CD4-positive, alpha-beta T cell treated with Interferon gamma for 1 hour (primary cell): ENCODE measurements around the gene CYTH4.

Source experiments
- DNase-seq: peaks from one replicate; pipeline ENCODE4 v3.0.0-alpha.2; 2020

The CYTH4 gene

GRCh38 chr22:37273126-37273845 lies 9.0 kb upstream of the CYTH4 start:
- DNase-seq = no peak

DNA sequence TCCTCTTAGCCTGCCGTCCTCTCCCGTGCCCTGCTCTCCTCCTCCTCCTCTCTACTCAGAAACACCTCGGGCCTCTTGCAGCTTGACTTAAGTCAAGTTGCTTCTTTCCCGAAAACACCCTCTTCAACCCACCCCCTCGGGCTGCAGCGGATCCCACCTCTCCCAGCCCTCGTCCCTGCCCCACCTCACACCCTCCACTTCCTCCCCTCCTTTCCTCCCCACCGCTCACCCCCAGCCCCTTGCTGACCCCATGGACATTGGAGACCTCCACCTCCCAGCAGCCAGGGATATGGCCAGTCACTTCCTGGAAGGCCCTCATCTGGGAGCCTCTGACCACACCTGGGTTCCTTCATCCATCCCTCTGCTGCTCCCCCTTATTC lies 8.5 kb upstream of the CYTH4 start:
- DNase-seq = no peak

- peak; percentile 60 for DNase-seq
Observed at GRCh38 chr22:37274380-37274862, 7.9 kb upstream of the CYTH4 start.

- DNase-seq = no peak
Observed at GRCh38 chr22:37275134-37275533, 7.2 kb upstream of the CYTH4 start.

- no peak for DNase-seq
Observed at GRCh38 chr22:37275622-37276021, 6.7 kb upstream of the CYTH4 start.

DNA sequence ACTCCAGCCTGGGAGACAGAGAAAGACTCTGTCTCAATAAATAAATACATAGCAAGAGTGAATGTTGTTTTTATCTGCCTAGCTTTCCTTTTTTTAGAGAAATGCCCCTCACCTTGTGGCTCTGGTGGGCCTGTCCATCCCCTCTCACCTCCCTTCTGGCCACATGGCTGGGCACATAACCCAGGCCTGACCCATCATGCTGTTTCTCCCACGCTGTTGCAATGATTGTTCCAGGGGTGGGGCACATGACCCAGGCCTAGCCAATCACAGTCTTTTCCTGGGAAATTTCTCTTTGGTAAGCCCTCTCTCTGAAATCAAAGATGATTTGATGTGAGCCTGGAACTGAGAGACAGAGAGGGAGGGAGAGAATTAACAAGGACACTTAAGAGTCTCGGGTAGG lies 5.5 kb upstream of the CYTH4 start:
- no peak for DNase-seq

GRCh38 chr22:37277384-37277783 lies 4.9 kb upstream of the CYTH4 start:
- DNase-seq = no peak

DNA sequence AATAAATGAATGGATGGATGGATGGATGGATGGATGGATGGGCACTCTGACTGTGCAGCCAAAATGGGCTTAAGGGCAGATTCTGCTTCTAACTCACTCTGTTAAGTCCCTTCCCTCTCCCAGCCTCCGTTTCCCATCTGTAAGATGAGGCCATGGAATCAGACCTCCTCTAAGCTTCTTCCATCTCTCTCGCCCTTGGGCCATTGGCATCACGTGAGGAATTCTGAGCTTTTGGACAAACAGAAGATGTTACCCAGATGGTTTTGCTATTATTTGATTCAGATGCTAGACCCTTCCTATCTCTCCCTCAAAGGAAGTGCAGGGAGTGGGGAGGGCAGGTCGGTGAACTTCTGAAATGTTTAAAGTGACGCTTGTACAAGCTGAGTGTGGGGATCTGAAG lies 4.0 kb upstream of the CYTH4 start:
- no peak for DNase-seq

GRCh38 chr22:37279331-37280181 lies 2.8 kb upstream of the CYTH4 start:
- no peak for DNase-seq

DNA sequence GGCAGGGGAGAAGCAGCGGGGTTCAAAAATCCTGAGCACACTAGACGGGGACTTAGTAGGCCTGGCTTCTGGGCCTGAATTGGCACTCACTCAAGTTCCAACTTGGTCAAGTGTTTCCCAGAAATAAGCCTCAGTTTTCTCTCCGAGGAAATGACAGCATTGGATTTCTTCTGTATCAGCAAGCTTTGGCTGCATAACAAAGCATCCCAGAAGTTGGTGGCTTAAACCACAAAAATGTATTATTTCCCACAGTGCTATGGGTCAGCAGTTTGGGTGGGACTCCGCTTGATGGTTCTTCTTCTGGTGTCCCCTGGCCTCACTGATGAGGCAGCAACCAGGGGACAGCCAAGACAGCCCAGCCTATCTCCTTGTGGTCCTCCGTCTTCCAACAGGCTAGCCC lies 1.6 kb upstream of the CYTH4 start:
- no peak for DNase-seq

DNA sequence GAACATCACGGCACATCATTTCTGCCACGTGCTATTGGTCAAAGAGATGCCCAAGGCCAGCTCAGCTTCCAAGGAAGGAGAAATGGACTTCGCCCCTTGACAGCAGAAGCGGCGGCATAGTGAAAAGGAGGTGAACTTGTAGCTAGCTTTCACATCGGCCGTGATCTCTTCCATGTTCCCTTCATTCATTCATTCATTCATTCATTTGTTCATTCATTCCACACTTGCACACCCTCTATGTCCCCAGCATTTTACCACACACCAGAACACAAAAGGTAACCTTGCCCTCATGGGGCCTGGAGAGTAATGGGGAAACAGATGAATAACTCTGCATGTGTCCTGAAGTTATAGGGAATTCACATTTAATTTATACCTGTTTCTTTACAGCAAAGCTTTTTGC lies 1.1 kb upstream of the CYTH4 start:
- DNase-seq = no peak

GRCh38 chr22:37281646-37282384 lies 493 bp upstream of the CYTH4 start:
- no peak for DNase-seq

DNA sequence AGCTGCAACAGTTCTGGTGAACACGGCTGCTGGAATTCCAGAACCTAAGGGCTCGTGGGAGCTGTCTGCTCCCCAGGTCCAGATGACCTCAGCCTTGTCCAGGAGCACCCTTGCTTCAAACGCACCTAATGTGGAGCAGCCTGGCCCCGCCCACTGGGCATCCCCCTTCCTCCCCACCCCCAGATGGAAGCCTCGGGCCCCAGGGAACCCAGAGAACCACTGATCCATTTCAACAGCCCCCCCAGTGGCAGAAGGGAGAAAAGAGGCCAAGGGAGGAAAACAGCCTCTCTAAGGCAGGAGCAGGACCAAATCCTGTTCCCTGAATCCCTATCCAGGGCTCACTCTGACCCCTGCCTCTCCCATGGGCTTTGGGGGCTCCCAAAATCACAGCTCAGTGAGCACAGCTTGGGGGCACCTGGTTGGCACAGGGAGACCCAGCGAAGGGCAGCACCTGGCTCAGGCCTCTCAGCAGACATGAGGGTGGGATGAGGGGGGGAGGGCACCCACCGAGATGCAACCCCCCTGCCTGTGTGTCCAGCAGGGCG lies 1.2 kb downstream of the CYTH4 start:
- peak; percentile 42 for DNase-seq

DNA sequence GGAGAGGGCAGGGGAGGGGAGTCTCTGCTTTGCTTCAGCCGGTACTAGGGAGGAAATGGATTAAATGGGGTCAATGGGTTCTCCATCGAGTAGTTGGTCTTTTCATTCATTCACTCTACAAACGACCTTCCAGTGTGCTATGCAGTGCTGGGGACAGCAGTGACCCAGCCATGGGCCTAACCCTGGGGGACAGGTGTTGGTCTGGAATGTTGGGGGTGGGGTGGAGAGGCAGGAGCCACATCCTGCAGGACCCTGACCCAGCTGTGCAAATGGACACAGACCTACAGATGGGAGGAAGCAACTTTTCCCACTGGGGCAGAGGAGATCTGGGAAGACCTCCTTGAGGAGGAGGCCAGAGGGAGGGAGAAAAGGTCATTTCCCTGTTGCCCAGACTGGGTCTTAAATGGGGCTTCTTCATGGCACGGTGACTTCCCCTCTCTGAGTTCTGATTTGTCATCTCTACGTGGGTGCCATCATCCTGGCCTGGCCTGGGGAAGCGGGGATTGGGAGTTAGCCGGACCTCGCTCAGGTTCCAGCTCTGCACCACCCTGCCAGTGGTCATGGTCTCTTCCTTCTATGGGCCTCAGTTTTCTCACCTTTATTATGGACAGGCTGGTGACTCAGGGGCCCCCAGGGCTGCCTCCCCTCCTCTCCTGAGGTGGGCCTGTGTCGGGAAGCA lies 2.0 kb downstream of the CYTH4 start:
- DNase-seq = no peak

DNA sequence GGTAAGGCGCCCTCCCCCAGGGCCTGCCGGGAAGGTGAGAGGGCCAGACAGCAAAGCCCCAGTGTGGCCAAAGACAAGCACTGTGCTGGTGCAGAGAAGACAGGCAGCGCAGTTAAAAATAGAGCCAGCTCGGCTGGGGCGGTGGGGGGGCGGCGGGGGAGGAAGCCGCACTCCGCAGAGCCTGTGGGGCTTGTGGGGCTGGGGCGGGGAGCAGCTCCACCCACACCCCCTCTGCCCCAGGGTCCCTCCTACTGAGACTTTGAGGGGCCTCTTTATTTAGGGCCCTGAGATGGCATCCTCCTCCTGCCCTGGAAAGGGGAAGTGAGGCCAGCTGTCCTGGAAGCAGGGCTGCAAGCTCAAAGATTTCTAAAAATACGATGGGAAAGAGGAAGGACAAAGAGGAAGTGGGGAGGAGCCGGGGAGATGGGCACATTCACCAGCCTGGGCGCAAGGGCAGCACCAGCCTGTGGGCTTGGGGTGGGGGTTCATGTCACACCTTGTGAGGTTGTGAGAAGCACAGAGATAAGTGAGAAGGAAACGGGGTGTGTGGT lies 2.6 kb downstream of the CYTH4 start:
- DNase-seq = peak; percentile 82

GRCh38 chr22:37285937-37286336 lies 3.6 kb downstream of the CYTH4 start:
- DNase-seq = no peak

- DNase-seq = no peak
Observed at GRCh38 chr22:37287550-37287951, 5.2 kb downstream of the CYTH4 start.

DNA sequence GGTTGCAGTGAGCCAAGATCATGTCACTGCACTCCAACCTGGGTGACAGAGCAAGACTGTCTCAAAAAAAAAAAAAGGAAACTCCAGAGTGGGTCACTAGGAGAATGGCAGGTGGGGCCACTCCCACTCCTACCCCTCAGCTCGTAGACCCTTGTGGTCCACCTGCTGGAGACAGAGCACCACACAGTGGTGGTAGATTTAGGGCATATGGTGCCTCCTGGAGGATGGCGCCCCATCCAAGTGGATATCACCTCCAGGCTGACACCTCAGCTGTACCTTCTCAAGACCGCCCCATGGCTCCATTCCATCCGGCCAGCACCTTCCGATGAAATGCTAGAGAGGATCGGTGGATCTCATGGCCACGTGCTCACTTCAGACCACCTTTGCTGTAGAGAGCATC lies 6.2 kb downstream of the CYTH4 start:
- no peak for DNase-seq

GRCh38 chr22:37289156-37289735 lies 6.9 kb downstream of the CYTH4 start:
- no peak for DNase-seq

DNA sequence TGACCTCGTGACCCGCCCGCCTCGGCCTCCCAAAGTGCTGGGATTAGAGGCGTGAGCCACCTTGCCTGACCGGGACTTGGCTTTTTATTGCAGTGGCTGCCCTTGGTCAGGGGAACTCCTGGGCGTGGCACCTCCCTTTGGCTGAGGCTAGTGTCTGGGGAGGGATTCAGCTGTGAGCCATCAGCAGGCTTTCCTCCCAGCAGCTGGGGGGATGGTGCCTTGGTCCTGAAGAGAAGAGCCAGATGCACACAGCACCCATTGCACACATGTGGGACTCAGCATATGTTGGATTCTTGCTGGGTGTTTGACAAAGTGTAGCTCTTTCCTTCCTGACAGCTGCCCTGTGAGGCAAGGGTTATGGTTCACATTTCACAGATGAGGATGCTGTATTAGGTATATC lies 8.4 kb downstream of the CYTH4 start:
- DNase-seq = no peak

- no peak for DNase-seq
Observed at GRCh38 chr22:37291559-37292298, 9.4 kb downstream of the CYTH4 start.
